K562 (cell line): Measurements from ENCODE around the gene PARD3. TPM values are rescaled to one million over a fixed set of nuclear protein-coding genes. Genes with fewer than 3 reads are reported as not detected.

Experiments
- ATAC-seq: fragments of 200-7000 bp; cut with Tn5 transposase; 3 replicates; pipeline ENCODE4 v1.9.1; 2020; ENCODE audit warnings: moderate library complexity
- BruUV-seq: library from RNA; stranded (reverse); fragments of 400-500 nt; replicated peaks from 2 replicates; lab custom pipeline; 2021; lab: Mats Ljungman, UMichigan
- CTCF ChIA-PET: fragments of 300-600 bp; formaldehyde crosslinking; extraction: SDS; loops from one replicate; lab custom pipeline; 2021; ENCODE audit warnings: low intra/inter-chr PET ratio; lab: Yijun Ruan, JAX
- POLR2A ChIA-PET: fragments of 300-600, 350-650 bp; sonication (Branson Sonifier 250); formaldehyde crosslinking; extraction: SDS; loops from one replicate; lab custom pipeline; 2021; ENCODE audit warnings: antibody characterized with exemption, inconsistent platforms; lab: Yijun Ruan, JAX
- DNase-seq, 4 experiments: peaks; one replicate each; pipeline versions ENCODE4 v3.0.0 to v3.0.0-alpha.2; 2011 to 2018; ENCODE audit warnings: low spot score in 3 of 4, mixed read lengths in 3 of 4; ENCODE audit errors: extremely low read depth in 1 of 4
- FAIRE-seq: peaks from 2 replicates; lab custom pipeline; 2011; peaks lifted over from hg19 to GRCh38; lab: Jason Lieb, UNC
- H2AFZ ChIP-seq: 2 replicates; pipeline ENCODE4 v1.6.0; 2011; ENCODE audit warnings: low read depth, low read length, control low read depth, inconsistent platforms
- H3K27ac ChIP-seq: fragments of 200-600 bp; 3 replicates; pipeline ENCODE4 v1.8.0; 2011; ENCODE audit warnings: low read depth, mild to moderate bottlenecking, control low read depth, inconsistent platforms, low read length, moderate library complexity, mixed read lengths; ENCODE audit errors: extremely low read depth
- H3K27me3 ChIP-seq, 2 experiments: fragments of 300-600 bp in 1 of 2; 2 replicates in 1 of 2; 3 replicates in 1 of 2; pipeline versions ENCODE4 v1.6.0 to v1.8.0; 2011; ENCODE audit warnings: inconsistent platforms in 2 of 2, low read length in 2 of 2, mild to moderate bottlenecking in 1 of 2, mixed read lengths in 1 of 2, moderate library complexity in 1 of 2; ENCODE audit not compliant: control insufficient read depth in 2 of 2, insufficient read depth in 2 of 2
- H3K36me3 ChIP-seq: fragments of 300-600 bp; 3 replicates; pipeline ENCODE4 v1.8.0; 2011; ENCODE audit warnings: mild to moderate bottlenecking, low read length, inconsistent platforms; ENCODE audit not compliant: control insufficient read depth, insufficient read depth
- H3K4me1 ChIP-seq, 2 experiments: fragments of 200-600 bp in 1 of 2; replicated peaks in 1 of 2; 2 replicates in 1 of 2; 3 replicates in 1 of 2; pipeline versions ENCODE4 v1.5.1 to v1.8.0; 2011; ENCODE audit warnings: inconsistent platforms in 2 of 2, low read length in 2 of 2, mild to moderate bottlenecking in 1 of 2, mixed read lengths in 1 of 2, moderate library complexity in 1 of 2; ENCODE audit not compliant: control insufficient read depth in 2 of 2, insufficient read depth in 2 of 2
- H3K4me2 ChIP-seq: 2 replicates; pipeline ENCODE4 v1.6.1; 2011; ENCODE audit warnings: low read length, control low read depth, inconsistent platforms, mixed read lengths; ENCODE audit not compliant: insufficient read depth
- H3K4me3 ChIP-seq: fragments of 200-600 bp; sonication (generic), shearing (Covaris generic); 2 replicates; pipeline ENCODE4 v1.5.1; 2016; ENCODE audit warnings: control low read depth, inconsistent platforms
- H3K79me2 ChIP-seq: fragments of 200-600 bp; 3 replicates; pipeline ENCODE4 v1.8.0; 2011; ENCODE audit warnings: low read length, inconsistent platforms; ENCODE audit not compliant: control insufficient read depth, insufficient read depth
- H3K9ac ChIP-seq, 2 experiments: 2 replicates each; pipeline versions ENCODE4 v1.6.0 to v1.6.1; 2011; ENCODE audit warnings: low read depth in 2 of 2, low read length in 2 of 2, control low read depth in 1 of 2, inconsistent platforms in 1 of 2, mild to moderate bottlenecking in 1 of 2, mixed read lengths in 1 of 2; ENCODE audit not compliant: insufficient read depth in 1 of 2
- H3K9me1 ChIP-seq: one replicate; pipeline ENCODE4 v1.6.0; 2011; ENCODE audit warnings: inconsistent platforms, mild to moderate bottlenecking, low read length, moderate library complexity; ENCODE audit not compliant: control insufficient read depth, insufficient read depth
- H3K9me3 ChIP-seq: replicated peaks from 2 replicates; pipeline ENCODE4 v1.5.1; 2011; ENCODE audit warnings: low read depth, low read length, inconsistent platforms; ENCODE audit not compliant: control insufficient read depth, insufficient read depth
- H4K20me1 ChIP-seq: replicated peaks from 2 replicates; pipeline ENCODE4 v1.6.1; 2011; ENCODE audit warnings: low read length, inconsistent platforms, mixed read lengths; ENCODE audit not compliant: control insufficient read depth, insufficient read depth
- CCNT2 ChIP-seq: IDR thresholded peaks from 2 replicates; pipeline ENCODE4 v1.6.1; 2011; ENCODE audit warnings: borderline replicate concordance, low read depth, mild to moderate bottlenecking, moderate library complexity, mixed read lengths, low read length; ENCODE audit not compliant: insufficient read length; ENCODE audit errors: extremely low read depth
- ELF4 ChIP-seq: fragments of 450-650 bp; formaldehyde crosslinking; IDR thresholded peaks from 2 replicates; pipeline ENCODE4 v1.4.0; 2022; ENCODE audit warnings: missing genetic modification characterization
- ELK3 ChIP-seq: fragments of 450-650 bp; formaldehyde crosslinking; IDR thresholded peaks from 2 replicates; pipeline ENCODE4 v1.4.0; 2020; ENCODE audit warnings: mild to moderate bottlenecking
- KAT2B ChIP-seq: IDR thresholded peaks from one replicate; pipeline ENCODE4 v1.6.1; 2012; ENCODE audit warnings: low read depth, mild to moderate bottlenecking, control low read depth, inconsistent platforms, low read length, moderate library complexity
- MCM2 ChIP-seq: fragments of 450-650 bp; IDR thresholded peaks from 2 replicates; pipeline ENCODE4 v1.6.1; 2017; ENCODE audit warnings: low read depth, mild to moderate bottlenecking
- SMAD2 ChIP-seq: fragments of 150-350 bp; IDR thresholded peaks from 2 replicates; pipeline ENCODE4 v1.6.1; 2014; ENCODE audit warnings: low read depth, mild to moderate bottlenecking, low read length
- SP2 ChIP-seq: IDR thresholded peaks from 2 replicates; pipeline ENCODE4 v1.6.1; 2011; ENCODE audit warnings: mild to moderate bottlenecking, low read depth, low read length, moderate library complexity; ENCODE audit not compliant: poor library complexity, severe bottlenecking; ENCODE audit errors: extremely low read depth
- SREBF2 ChIP-seq: sonication (generic); formaldehyde crosslinking; IDR thresholded peaks from 2 replicates; pipeline ENCODE4 v1.4.0; 2020; ENCODE audit warnings: mild to moderate bottlenecking, missing genetic modification reagents
- TEAD2 ChIP-seq: fragments of 450-650 bp; IDR thresholded peaks from 2 replicates; pipeline ENCODE4 v1.6.1; 2016; ENCODE audit warnings: missing genetic modification characterization, control low read depth, missing compliant biosample characterization
- ZKSCAN1 ChIP-seq: fragments of 150-350 bp; IDR thresholded peaks from 2 replicates; pipeline ENCODE4 v1.6.1; 2016; ENCODE audit warnings: low read depth, low read length
- ZNF140 ChIP-seq: fragments of 250-450 bp; sonication (Bioruptor Pico); IDR thresholded peaks from 2 replicates; pipeline ENCODE4 v1.8.0; 2021; ENCODE audit warnings: moderate library complexity, mild to moderate bottlenecking, inconsistent platforms
- WGBS: fragments of 100-300 bp; shearing (Covaris generic); methylation state at CpG from one replicate; pipeline ENCODE4 v1.1.6; 2016; ENCODE audit warnings: low coverage, mixed read lengths; ENCODE audit not compliant: insufficient coverage; ENCODE audit errors: missing lambda C conversion rate; 5-methylcytosine and 5-hydroxymethylcytosine counted together
- in situ Hi-C: fragments of 300-500 bp; cut with MboI; formaldehyde crosslinking; loops from 4 replicates; pipeline ENCODE4 v1.15.0; 2018; ENCODE audit warnings: inconsistent platforms, mixed read lengths
- intact Hi-C: fragments of 100-400 bp; cut with micrococcal nuclease; formaldehyde crosslinking; loops from 2 replicates; pipeline ENCODE4 v1.14.2; 2022
- polyA plus RNA-seq, 8 experiments: library from polyadenylated mRNA; depleted of rRNA in 4 of 8; stranded (reverse) in 5 of 8; unstranded in 3 of 8; fragments of >200 nt; fragmentation: Nextera tagmentation in 2 of 8; fragmentation: Illumina TruSeq in 1 of 8; extraction: Ambion mirVana in 2 of 8; extraction: Trizol in 1 of 8; gene quantifications; 2 replicates each; pipeline versions ENCODE4 v1.2.1 to v1.2.3, GENCODE V29; 2011 to 2014; ENCODE audit warnings: inconsistent platforms in 1 of 8, missing spikeins in 1 of 8
- total RNA-seq, 7 experiments: library from RNA; depleted of rRNA in 6 of 7; stranded (reverse); fragments of >200 nt in 6 of 7; fragmentation: Illumina TruSeq in 2 of 7; extraction: Trizol in 2 of 7; gene quantifications; 2 replicates each; pipeline versions ENCODE4 v1.2.1 to v1.2.3, GENCODE V29; 2011 to 2021; ENCODE audit warnings: low replicate concordance in 1 of 7

Gene PARD3
- total and polyA plus RNA-seq, 9 of the 15 experiments (the other 6 are each of a cell fraction or from before 2014, with no cell fraction given), result 2.7 to 11.7 (median 7.7) TPM

GRCh38 chr10:34548466-34548865 is 266.6 kb downstream of the PARD3 start:
- no peaks in the 10 kb centered on the region for H3K4me1 ChIP-seq
- WGBS, result 4% methylated on average over 4 of the region's 4 CpGs
- DNase-seq (no peak), FAIRE-seq (no peak), ATAC-seq (no peak)
- CTCF ChIA-PET, result no interaction called here
- no peaks in the 10 kb centered on the region; a peak in 1 of 5 replicates for H3K27me3 ChIP-seq
- no peaks in the 10 kb centered on the region for H3K9me1 ChIP-seq
- intact Hi-C loops, result no loop called here
- H3K9ac ChIP-seq, result no peak overlapping the region
- BruUV-seq, result no TSS peak
- H3K36me3 ChIP-seq, result no peaks in the 10 kb centered on the region
- no peak overlapping the region for H3K27ac ChIP-seq
- no peak for TF ChIP-seq ZNF140
- TF ChIP-seq SP2, result no peak
- TF ChIP-seq SREBF2, result no peak
- TF ChIP-seq KAT2B, result no peak
- no peak for TF ChIP-seq MCM2
- no peak for TF ChIP-seq ELK3 (CRISPR knock-in tag)
- TF ChIP-seq ZKSCAN1, result no peak
- TF ChIP-seq ELF4 (CRISPR knock-in tag), result no peak
- no peak for TF ChIP-seq TEAD2
- no peak for TF ChIP-seq SMAD2
- no peak for TF ChIP-seq CCNT2
- TF ChIP-seq, all 486 proteins: peak for 0
- no peaks in the 10 kb centered on the region; the same call in 1 of the 2 replicates for H4K20me1 ChIP-seq
- no peaks in the 10 kb centered on the region for H3K9me3 ChIP-seq
- H3K4me3 ChIP-seq, result no peak overlapping the region
- H3K79me2 ChIP-seq, result no peaks in the 10 kb centered on the region
- in situ Hi-C loops, result no loop called here
- H2AFZ ChIP-seq, result no peak overlapping the region
- POLR2A ChIA-PET, result interaction anchor here (0.6 kb wide), 1 partner anchor 310 kb away, joined by 3 read pairs; no protein-coding TSS in a partner anchor
- no peak overlapping the region for H3K4me2 ChIP-seq
